Endodermal cell (in vitro differentiated cells): ENCODE data around the gene VGF. TPM values are rescaled to one million over a fixed set of nuclear protein-coding genes. Genes with fewer than 3 reads are reported as not detected.

Experiments used
- DNase-seq: peaks from one replicate; pipeline ENCODE4 v3.0.0-alpha.2; 2017
- H3K27ac ChIP-seq: 2 replicates; pipeline ENCODE4 v1.5.1; 2013; ENCODE audit warnings: mild to moderate bottlenecking, low read depth, low read length, moderate library complexity
- H3K27me3 ChIP-seq: 2 replicates; pipeline ENCODE4 v1.6.1; 2013; ENCODE audit warnings: mild to moderate bottlenecking, low read length, moderate library complexity; ENCODE audit not compliant: insufficient read depth, control insufficient read depth, poor library complexity, severe bottlenecking
- H3K36me3 ChIP-seq: 2 replicates; pipeline ENCODE4 v1.7.0; 2013; ENCODE audit warnings: mild to moderate bottlenecking, low read length, moderate library complexity; ENCODE audit not compliant: control insufficient read depth, insufficient read depth
- H3K4me1 ChIP-seq: one replicate; pipeline ENCODE4 v1.7.0; 2013; ENCODE audit warnings: low read length; ENCODE audit not compliant: control insufficient read depth, insufficient read depth
- H3K4me3 ChIP-seq: 2 replicates; pipeline ENCODE4 v1.5.1; 2013; ENCODE audit warnings: mild to moderate bottlenecking, low read length, moderate library complexity
- H3K9ac ChIP-seq: 2 replicates; pipeline ENCODE4 v1.6.1; 2013; ENCODE audit warnings: mild to moderate bottlenecking, low read length, moderate library complexity; ENCODE audit not compliant: poor library complexity, severe bottlenecking; ENCODE audit errors: extremely low read depth
- H3K9me3 ChIP-seq: 2 replicates; pipeline ENCODE4 v1.6.1; 2013; ENCODE audit warnings: mild to moderate bottlenecking, low read length, moderate library complexity; ENCODE audit not compliant: control insufficient read depth
- H3K27ac Mint-ChIP-seq: 2 replicates; pipeline ENCODE4 v1.8.0; 2020; ENCODE audit warnings: mixed read lengths
- H3K27me3 Mint-ChIP-seq: 2 replicates; pipeline ENCODE4 v1.8.0; 2021; ENCODE audit warnings: mild to moderate bottlenecking, mixed read lengths; ENCODE audit not compliant: insufficient read depth
- H3K36me3 Mint-ChIP-seq: 2 replicates; pipeline ENCODE4 v1.8.0; 2020; ENCODE audit warnings: low read depth, mixed read lengths
- H3K4me1 Mint-ChIP-seq: 2 replicates; pipeline ENCODE4 v1.8.0; 2020; ENCODE audit warnings: mixed read lengths
- H3K4me3 Mint-ChIP-seq: 2 replicates; pipeline ENCODE4 v1.8.0; 2020; ENCODE audit warnings: mild to moderate bottlenecking, moderate library complexity, mixed read lengths
- H3K9me3 Mint-ChIP-seq: 2 replicates; pipeline ENCODE4 v1.8.0; 2020; ENCODE audit warnings: mild to moderate bottlenecking, mixed read lengths
- WGBS, 2 experiments: methylation state at CpG; one replicate each; pipeline versions ENCODE4 v1.1.5 to v1.1.7; 2013; ENCODE audit warnings: missing lambda C conversion rate in 2 of 2, mixed read lengths in 1 of 2; ENCODE audit not compliant: insufficient coverage in 1 of 2, insufficient read length in 1 of 2; 5-methylcytosine and 5-hydroxymethylcytosine counted together
- total RNA-seq, 2 donors: library from RNA; stranded (reverse); fragmentation: NEBNext Ultra II Directional in 1 of 2; extraction: Animal tissue kit (Norgen Biotek cat#: 25700) in 1 of 2; gene quantifications; 2 replicates in 1 of 2; 3 replicates in 1 of 2; pipeline ENCODE4 v1.2.1, GENCODE V29; 2021
- TF ChIP-seq, protein P1 (sequence below): fragments of 200-600 bp; sonication (generic); conservative IDR thresholded peaks from 2 replicates; pipeline ENCODE4 v1.5.0; 2021; ENCODE audit warnings: antibody characterized with exemption, mild to moderate bottlenecking

The VGF gene
- total RNA-seq, 2 donors from 2014 or later = 2.8 TPM; not detected in 1

- no peak overlapping the region for H3K27ac ChIP-seq
- no peaks in the 10 kb centered on the region for H3K9me3 ChIP-seq
- peaks cover 2% of the 10 kb centered on the region for H3K4me1 ChIP-seq
- no peaks in the 10 kb centered on the region for H3K9me3 Mint-ChIP-seq
- 0 to 1% methylated on average over 14 to 92 of the region's 92 CpGs for WGBS, 2 experiments
- peak overlapping the region; percentile 62 for H3K4me3 ChIP-seq
- H3K36me3 Mint-ChIP-seq = peaks cover 6% of the 10 kb centered on the region
- peak; percentile 85 for DNase-seq
- H3K27ac Mint-ChIP-seq = no peak overlapping the region
- peak overlapping the region; percentile 53 for H3K4me3 Mint-ChIP-seq
- TF ChIP-seq, protein P1, sequence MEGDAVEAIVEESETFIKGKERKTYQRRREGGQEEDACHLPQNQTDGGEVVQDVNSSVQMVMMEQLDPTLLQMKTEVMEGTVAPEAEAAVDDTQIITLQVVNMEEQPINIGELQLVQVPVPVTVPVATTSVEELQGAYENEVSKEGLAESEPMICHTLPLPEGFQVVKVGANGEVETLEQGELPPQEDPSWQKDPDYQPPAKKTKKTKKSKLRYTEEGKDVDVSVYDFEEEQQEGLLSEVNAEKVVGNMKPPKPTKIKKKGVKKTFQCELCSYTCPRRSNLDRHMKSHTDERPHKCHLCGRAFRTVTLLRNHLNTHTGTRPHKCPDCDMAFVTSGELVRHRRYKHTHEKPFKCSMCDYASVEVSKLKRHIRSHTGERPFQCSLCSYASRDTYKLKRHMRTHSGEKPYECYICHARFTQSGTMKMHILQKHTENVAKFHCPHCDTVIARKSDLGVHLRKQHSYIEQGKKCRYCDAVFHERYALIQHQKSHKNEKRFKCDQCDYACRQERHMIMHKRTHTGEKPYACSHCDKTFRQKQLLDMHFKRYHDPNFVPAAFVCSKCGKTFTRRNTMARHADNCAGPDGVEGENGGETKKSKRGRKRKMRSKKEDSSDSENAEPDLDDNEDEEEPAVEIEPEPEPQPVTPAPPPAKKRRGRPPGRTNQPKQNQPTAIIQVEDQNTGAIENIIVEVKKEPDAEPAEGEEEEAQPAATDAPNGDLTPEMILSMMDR = no peak
- peaks cover 16% of the 10 kb centered on the region for H3K4me1 Mint-ChIP-seq
- H3K27me3 ChIP-seq = peaks cover 68% of the 10 kb centered on the region
- H3K36me3 ChIP-seq = peaks cover 5% of the 10 kb centered on the region
- no peak overlapping the region for H3K9ac ChIP-seq
- H3K27me3 Mint-ChIP-seq = peaks cover 72% of the 10 kb centered on the region
These were observed 1.9 kb downstream of the VGF start for GRCh38 chr7:101163279-101164070.

- H3K27me3 ChIP-seq = peaks cover 61% of the 10 kb centered on the region
- H3K27me3 Mint-ChIP-seq = peaks cover 67% of the 10 kb centered on the region
- H3K27ac ChIP-seq = no peak overlapping the region
These were observed 2.7 kb downstream of the VGF start for GRCh38 chr7:101162551-101163278.

GRCh38 chr7:101161692-101162471, 3.5 kb downstream of the VGF start:
- Histone ChIP-seq H3K9ac (no peak overlapping the region), H3K27me3 (peaks cover 52% of the 10 kb centered on the region), H3K4me1 (peaks cover 2% of the 10 kb centered on the region), H3K9me3 (no peaks in the 10 kb centered on the region), H3K4me3 (no peak overlapping the region), H3K27ac (no peak overlapping the region), H3K36me3 (peaks cover 8% of the 10 kb centered on the region)
- Mint-ChIP-seq H3K36me3 (peaks cover 17% of the 10 kb centered on the region), H3K27me3 (peaks cover 59% of the 10 kb centered on the region), H3K9me3 (no peaks in the 10 kb centered on the region), H3K4me3 (peak overlapping the region; percentile 53), H3K27ac (no peak overlapping the region), H3K4me1 (peaks cover 12% of the 10 kb centered on the region)
- TF ChIP-seq, protein P1 = no peak
- DNase-seq = peak; percentile 61
- WGBS, 2 experiments = 40 to 66% methylated on average over 9 to 17 of the region's 17 CpGs

More at GRCh38 chr7:101162551-101163278, 2.7 kb downstream of the VGF start:
- H3K9me3 Mint-ChIP-seq = no peaks in the 10 kb centered on the region
- H3K9me3 ChIP-seq = no peaks in the 10 kb centered on the region
- H3K36me3 ChIP-seq = peaks cover 8% of the 10 kb centered on the region
- peak; percentile 90 for DNase-seq
- H3K4me1 Mint-ChIP-seq = peaks cover 16% of the 10 kb centered on the region
- peaks cover 10% of the 10 kb centered on the region for H3K36me3 Mint-ChIP-seq
- peaks cover 2% of the 10 kb centered on the region for H3K4me1 ChIP-seq
- WGBS, 2 experiments = 4 to 13% methylated on average over 5 to 72 of the region's 74 CpGs
- H3K9ac ChIP-seq = no peak overlapping the region
- H3K4me3 ChIP-seq = no peak overlapping the region
- no peak overlapping the region for H3K27ac Mint-ChIP-seq
- TF ChIP-seq, protein P1 = no peak
- peak overlapping the region; percentile 53 for H3K4me3 Mint-ChIP-seq
